HepG2 (cell line): ENCODE results near the gene ENG. TPM values are rescaled to one million over a fixed set of nuclear protein-coding genes. Genes with fewer than 3 reads are reported as not detected.

Source experiments
- CBX5 ChIP-seq: sonication (generic); formaldehyde crosslinking; IDR thresholded peaks from 2 replicates; pipeline ENCODE4 v1.4.0; 2020; ENCODE audit warnings: missing genetic modification reagents, borderline replicate concordance
- EZH2 ChIP-seq: conservative IDR thresholded peaks from 2 replicates; pipeline ENCODE4 v1.6.1; 2012; ENCODE audit warnings: mild to moderate bottlenecking, low read depth, low read length, moderate library complexity
- IKZF5 ChIP-seq: IDR thresholded peaks from 2 replicates; pipeline ENCODE4 v1.6.1; 2018; ENCODE audit warnings: missing genetic modification reagents, mild to moderate bottlenecking, missing compliant biosample characterization
- NR2F6 ChIP-seq, 2 experiments: IDR thresholded peaks; 2 replicates each; pipeline ENCODE4 v1.6.1; 2016; ENCODE audit warnings: antibody characterized with exemption in 1 of 2, mild to moderate bottlenecking in 1 of 2
- TFDP2 ChIP-seq: sonication (generic); formaldehyde crosslinking; IDR thresholded peaks from 2 replicates; pipeline ENCODE4 v1.4.0; 2020; ENCODE audit warnings: missing genetic modification reagents
- ZHX2 ChIP-seq, 2 experiments: sonication (generic) in 1 of 2; formaldehyde crosslinking in 1 of 2; IDR thresholded peaks; 2 replicates each; pipeline versions ENCODE4 v1.6.1 to v1.9.0; 2014 to 2022; ENCODE audit warnings: antibody characterized with exemption in 1 of 2, borderline replicate concordance in 1 of 2, inconsistent platforms in 1 of 2, low read depth in 1 of 2, missing genetic modification reagents in 1 of 2
- ZNF136 ChIP-seq: sonication (generic); formaldehyde crosslinking; IDR thresholded peaks from 2 replicates; pipeline ENCODE4 v1.8.1; 2022; ENCODE audit warnings: low read depth, mild to moderate bottlenecking, moderate library complexity, missing genetic modification reagents
- ZNF143 ChIP-seq: sonication (generic); formaldehyde crosslinking; IDR thresholded peaks from 2 replicates; pipeline ENCODE4 v1.4.0; 2020; ENCODE audit warnings: missing genetic modification reagents
- ZNF34 ChIP-seq: sonication (generic); formaldehyde crosslinking; IDR thresholded peaks from 2 replicates; pipeline ENCODE4 v1.4.0; 2020; ENCODE audit warnings: mild to moderate bottlenecking, missing genetic modification reagents, borderline replicate concordance
- ZNF354B ChIP-seq: sonication (generic); formaldehyde crosslinking; IDR thresholded peaks from 2 replicates; pipeline ENCODE4 v1.8.0; 2022; ENCODE audit warnings: mild to moderate bottlenecking, missing genetic modification reagents
- ZNF430 ChIP-seq: sonication (generic); formaldehyde crosslinking; IDR thresholded peaks from 2 replicates; pipeline ENCODE4 v1.9.0; 2021; ENCODE audit warnings: mild to moderate bottlenecking, missing genetic modification reagents
- ZNF567 ChIP-seq: sonication (generic); formaldehyde crosslinking; IDR thresholded peaks from 2 replicates; pipeline ENCODE4 v1.8.1; 2023; ENCODE audit warnings: mild to moderate bottlenecking, missing genetic modification reagents, borderline replicate concordance
- ZNF83 ChIP-seq: sonication (generic); formaldehyde crosslinking; IDR thresholded peaks from 2 replicates; pipeline ENCODE4 v1.4.0; 2020; ENCODE audit warnings: missing genetic modification reagents, mild to moderate bottlenecking, borderline replicate concordance
- polyA plus RNA-seq, 8 experiments: library from polyadenylated mRNA; depleted of rRNA in 3 of 8; stranded (reverse) in 7 of 8; unstranded in 1 of 8; fragments of >200 nt; fragmentation: Illumina TruSeq in 4 of 8; extraction: Trizol in 4 of 8; gene quantifications; 2 replicates each; pipeline versions ENCODE4 v1.2.1 to v1.2.3, GENCODE V29; 2011 to 2016; ENCODE audit warnings: low read depth in 4 of 8, missing spikeins in 1 of 8, mixed read lengths in 1 of 8; ENCODE audit not compliant: insufficient read depth in 1 of 8
- total RNA-seq, 5 experiments: library from RNA; depleted of rRNA; stranded (reverse); fragments of >200 nt; fragmentation: Illumina TruSeq; extraction: Trizol; gene quantifications; 2 replicates each; pipeline ENCODE4 v1.2.3, GENCODE V29; 2016; ENCODE audit warnings: low read depth in 1 of 5
- TF ChIP-seq, protein P1 (sequence below): sonication (generic); formaldehyde crosslinking; IDR thresholded peaks from 2 replicates; pipeline ENCODE4 v1.8.1; 2022; ENCODE audit warnings: mild to moderate bottlenecking, missing genetic modification reagents
- TF ChIP-seq, protein P2 (sequence below): sonication (generic); formaldehyde crosslinking; IDR thresholded peaks from 2 replicates; pipeline ENCODE4 v1.9.0; 2021; ENCODE audit warnings: missing genetic modification reagents, borderline replicate concordance

The ENG gene
- total and polyA plus RNA-seq, 2 of the 13 experiments (the other 11 are each of a cell fraction or from before 2014, with no cell fraction given), result 0.02 to 1.1 TPM

DNA sequence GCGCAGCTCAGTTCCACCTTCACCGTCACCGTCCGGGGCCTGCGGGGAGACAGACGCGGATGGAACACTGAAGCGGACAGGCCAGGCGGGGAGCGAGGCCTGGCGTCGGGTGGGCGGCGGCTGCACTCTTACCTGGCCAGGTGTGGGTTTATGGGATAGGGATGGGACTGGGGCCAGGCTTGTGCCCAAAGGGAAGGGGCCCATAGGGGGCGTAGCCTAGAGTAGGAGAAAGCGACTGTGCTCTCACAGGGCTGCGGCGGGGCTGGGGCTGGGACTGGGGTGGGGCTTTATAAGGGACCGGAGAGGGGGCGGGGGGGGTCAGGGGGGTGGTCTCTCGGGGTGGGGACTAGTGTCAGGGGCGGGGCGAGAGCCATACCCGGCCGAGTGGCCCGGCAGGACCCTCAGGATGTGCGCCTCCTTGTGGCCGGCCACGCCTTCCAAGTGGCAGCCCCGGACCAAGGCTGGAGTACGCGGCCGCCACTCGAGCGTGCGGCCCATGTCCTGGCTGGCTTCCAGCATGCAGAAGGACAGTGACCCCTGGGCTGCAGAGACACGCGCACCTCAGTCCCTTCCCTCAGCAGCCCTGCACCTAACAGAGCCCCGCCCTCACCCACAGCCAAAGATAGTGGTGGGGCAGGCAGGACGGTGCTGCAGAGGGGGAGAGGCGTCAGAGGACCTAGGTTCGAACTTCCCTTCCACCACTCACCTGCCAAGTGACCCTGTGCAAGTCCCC, 29.0 kb downstream of the ENG start (continued):
- no peak for TF ChIP-seq ZHX2 (IDR thresholded peaks at IDR 0.05; ENCODE audit: low read depth)
- no peak for TF ChIP-seq ZHX2 (CRISPR knock-in tag; IDR thresholded peaks at IDR 0.05; ENCODE audit: borderline replicate concordance)
- TF ChIP-seq, protein P1, sequence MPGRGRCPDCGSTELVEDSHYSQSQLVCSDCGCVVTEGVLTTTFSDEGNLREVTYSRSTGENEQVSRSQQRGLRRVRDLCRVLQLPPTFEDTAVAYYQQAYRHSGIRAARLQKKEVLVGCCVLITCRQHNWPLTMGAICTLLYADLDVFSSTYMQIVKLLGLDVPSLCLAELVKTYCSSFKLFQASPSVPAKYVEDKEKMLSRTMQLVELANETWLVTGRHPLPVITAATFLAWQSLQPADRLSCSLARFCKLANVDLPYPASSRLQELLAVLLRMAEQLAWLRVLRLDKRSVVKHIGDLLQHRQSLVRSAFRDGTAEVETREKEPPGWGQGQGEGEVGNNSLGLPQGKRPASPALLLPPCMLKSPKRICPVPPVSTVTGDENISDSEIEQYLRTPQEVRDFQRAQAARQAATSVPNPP (CRISPR knock-in tag), result no peak
- no peak for TF ChIP-seq EZH2
- peak; percentile 40; the same call in 1 of the 2 replicates for TF ChIP-seq TFDP2 (CRISPR knock-in tag)
- TF ChIP-seq ZNF430, result 0 out of 2 replicates have a peak, but pooled peaks have one; percentile 39
- no peak for TF ChIP-seq NR2F6 (IDR thresholded peaks at IDR 0.05)
- TF ChIP-seq NR2F6 (CRISPR knock-in tag; IDR thresholded peaks at IDR 0.05), result peak; percentile 85
- TF ChIP-seq ZNF354B (CRISPR knock-in tag), result no peak
- no peak for TF ChIP-seq ZNF83 (CRISPR knock-in tag)
- TF ChIP-seq ZNF136 (CRISPR knock-in tag), result no peak
- peak; percentile 42; the same call in 1 of the 2 replicates for TF ChIP-seq ZNF143
- no peak for TF ChIP-seq ZNF34 (CRISPR knock-in tag)
- peak; percentile 45; the same call in 1 of the 2 replicates for TF ChIP-seq CBX5 (CRISPR knock-in tag)
- TF ChIP-seq IKZF5, result no peak
- TF ChIP-seq ZNF567, result no peak
- TF ChIP-seq, protein P2, sequence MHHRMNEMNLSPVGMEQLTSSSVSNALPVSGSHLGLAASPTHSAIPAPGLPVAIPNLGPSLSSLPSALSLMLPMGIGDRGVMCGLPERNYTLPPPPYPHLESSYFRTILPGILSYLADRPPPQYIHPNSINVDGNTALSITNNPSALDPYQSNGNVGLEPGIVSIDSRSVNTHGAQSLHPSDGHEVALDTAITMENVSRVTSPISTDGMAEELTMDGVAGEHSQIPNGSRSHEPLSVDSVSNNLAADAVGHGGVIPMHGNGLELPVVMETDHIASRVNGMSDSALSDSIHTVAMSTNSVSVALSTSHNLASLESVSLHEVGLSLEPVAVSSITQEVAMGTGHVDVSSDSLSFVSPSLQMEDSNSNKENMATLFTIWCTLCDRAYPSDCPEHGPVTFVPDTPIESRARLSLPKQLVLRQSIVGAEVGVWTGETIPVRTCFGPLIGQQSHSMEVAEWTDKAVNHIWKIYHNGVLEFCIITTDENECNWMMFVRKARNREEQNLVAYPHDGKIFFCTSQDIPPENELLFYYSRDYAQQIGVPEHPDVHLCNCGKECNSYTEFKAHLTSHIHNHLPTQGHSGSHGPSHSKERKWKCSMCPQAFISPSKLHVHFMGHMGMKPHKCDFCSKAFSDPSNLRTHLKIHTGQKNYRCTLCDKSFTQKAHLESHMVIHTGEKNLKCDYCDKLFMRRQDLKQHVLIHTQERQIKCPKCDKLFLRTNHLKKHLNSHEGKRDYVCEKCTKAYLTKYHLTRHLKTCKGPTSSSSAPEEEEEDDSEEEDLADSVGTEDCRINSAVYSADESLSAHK (CRISPR knock-in tag), result no peak
